Caki2 (cell line): ENCODE results near the gene AMZ1. TPM values are rescaled to one million over a fixed set of nuclear protein-coding genes. Genes with fewer than 3 reads are reported as not detected.
"Not testable (repeated sequence)": the region's sequence is repeated elsewhere in the genome, so short reads cannot be mapped to it uniquely, and the experiment has no call there.

Source experiments
- DNase-seq: peaks from one replicate; pipeline ENCODE4 v3.0.0-alpha.2; 2015; ENCODE audit warnings: low read depth
- in situ Hi-C: cut with HindIII; loops from 2 replicates; pipeline ENCODE4 v1.10.0; 2016; ENCODE audit warnings: low sequenced_read_pairs, low pct_unique_long_range_greater_than_20kb, mixed read lengths
- total RNA-seq: library from RNA; depleted of rRNA; stranded (reverse); fragments of >200 nt; shearing (Covaris generic); gene quantifications from 2 replicates; pipeline ENCODE4 v1.2.3, GENCODE V29; 2014; ENCODE audit warnings: low replicate concordance

AMZ1 gene
- total RNA-seq, 1 experiment from 2014 or later: not detected

DNA sequence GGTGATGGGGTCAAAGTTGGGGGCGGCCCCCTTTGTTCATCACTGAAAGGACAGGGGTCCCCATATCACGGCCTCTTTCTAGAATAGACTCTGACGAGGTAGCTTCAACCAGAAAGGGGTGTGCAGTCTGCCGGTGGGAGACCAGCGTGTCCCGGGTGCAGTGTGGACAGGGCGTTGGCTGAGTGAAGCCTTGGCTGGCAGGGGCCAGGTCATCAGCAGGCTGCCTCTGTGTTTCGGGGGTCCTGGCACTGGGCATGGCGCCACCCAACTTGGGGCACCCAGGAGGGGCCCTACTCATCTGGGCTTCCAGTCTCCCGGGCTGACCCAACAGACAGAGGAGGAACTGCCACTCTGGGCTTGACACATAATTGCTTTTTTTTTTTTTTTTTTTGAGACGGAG lies 3.5 kb upstream of the AMZ1 start:
- no peak for DNase-seq
- in situ Hi-C loops: no loop called here

DNA sequence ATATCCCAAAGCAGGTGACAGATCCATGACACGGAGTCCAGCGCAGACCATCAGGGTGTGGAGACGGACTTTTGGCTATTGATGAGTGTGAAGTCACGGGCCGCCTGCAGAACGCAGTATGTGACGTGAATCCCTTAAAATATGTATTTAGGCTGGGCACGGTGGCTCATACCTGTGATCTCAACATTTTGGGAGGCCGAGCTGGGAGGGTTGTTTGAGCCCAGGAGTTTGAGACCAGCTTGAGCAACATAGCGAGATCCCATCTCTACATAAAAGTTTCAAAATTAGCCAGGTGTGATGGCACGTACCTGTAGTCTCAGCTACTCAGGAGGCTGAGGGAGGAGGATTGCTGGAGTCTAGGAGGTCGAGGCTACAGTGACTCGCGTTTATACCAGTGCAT lies 1.9 kb upstream of the AMZ1 start:
- DNase-seq: no peak
- in situ Hi-C loops: no loop called here

DNA sequence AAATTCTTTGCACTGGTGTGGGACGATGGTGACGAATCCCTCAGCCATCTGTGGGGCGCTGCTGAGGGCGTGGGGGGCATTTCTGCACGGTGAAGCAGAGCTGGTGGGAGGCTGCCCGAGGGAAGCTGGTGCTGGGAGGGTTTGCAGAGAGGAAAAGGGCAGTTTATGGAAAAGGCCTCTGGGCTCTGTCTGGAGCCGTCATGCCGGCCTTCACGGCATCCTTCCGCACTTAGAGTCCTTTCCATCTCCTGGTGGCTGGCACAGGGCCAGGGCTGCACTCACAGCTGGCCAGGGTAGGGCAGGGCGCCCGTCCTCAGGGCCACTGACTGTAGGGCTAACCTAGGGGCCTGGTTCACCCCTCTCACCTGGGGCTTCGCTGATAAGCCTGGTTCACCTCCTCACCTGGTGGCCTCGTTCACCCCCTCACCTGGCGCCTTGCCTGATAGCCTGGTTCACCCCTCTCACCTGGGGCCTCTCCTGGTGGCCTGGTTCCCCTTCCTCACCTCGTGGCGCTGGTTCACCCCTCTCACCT lies 598 bp upstream of the AMZ1 start:
- in situ Hi-C loops: no loop called here
- DNase-seq: no peak

DNA sequence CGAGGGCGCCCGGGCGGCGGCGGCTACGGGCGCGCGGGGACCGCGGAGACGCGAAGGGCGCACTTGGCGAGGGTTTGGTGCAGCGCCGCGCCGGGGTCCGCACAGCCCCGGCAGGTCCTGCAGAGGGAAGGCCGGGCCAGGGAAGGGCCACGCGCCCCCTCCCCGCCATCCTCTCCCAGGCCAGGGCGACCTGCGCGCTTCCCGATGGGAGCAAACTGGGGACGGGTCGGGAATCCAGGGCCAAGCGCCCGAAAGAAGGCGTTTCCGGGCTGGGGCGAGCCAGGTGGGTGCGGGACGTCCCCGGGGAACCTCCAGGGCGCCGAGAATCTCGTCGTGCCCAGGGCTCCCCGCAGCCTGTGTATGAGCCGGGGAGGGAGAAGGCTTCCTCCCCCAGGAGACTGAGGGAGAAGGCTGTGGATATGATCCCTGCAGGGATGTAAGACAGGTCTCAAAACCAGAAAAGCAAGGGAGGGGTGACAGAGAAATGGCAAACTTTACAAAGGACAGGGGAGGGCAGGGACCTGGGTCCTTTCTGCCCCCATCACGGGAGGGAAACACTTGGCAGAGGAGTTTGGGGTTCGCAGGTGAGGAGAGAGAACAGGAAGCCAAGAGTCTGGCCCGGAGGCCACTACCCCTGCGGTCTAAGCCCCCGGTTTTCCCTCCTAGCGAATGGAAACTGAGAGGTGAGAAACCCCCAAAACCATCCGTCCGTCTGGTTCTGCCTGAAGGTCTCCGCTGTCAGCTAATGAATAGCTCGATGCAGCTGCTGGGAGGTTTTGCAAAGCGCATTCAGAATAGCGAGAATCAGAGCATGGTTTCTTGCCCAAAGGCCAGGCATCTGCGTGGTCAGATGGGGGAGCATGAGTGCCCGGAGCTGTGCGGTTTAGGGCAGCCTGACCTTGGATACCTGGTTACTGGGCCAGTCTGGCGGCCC lies 674 bp downstream of the AMZ1 start:
- in situ Hi-C loops: no loop called here
- no peak for DNase-seq

DNA sequence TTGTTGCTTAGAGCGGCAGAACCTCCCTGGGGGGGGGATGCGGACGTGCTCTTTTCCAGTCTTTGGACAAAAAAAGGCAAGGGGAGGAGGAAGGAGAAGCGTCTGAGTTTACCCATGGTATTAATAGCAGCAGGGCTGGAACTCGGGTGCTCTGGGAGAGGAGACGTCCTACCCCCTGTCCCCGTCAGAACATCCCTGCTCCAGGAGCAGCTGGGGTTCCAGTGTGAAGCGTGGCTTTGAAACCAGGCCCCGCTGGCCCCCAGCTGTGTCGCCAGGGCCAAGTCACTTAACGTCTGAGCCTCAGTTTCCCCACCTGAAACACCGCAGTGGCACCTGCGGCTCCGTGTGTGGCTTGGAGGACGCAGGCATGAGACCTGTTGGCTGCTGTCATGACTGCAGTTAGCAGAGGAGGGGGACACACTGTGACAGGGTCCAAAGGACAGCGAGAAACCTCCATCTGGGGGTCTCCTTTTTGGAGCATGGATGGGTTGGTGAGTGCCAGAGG lies 1.4 kb downstream of the AMZ1 start:
- in situ Hi-C loops: no loop called here
- DNase-seq: no peak

DNA sequence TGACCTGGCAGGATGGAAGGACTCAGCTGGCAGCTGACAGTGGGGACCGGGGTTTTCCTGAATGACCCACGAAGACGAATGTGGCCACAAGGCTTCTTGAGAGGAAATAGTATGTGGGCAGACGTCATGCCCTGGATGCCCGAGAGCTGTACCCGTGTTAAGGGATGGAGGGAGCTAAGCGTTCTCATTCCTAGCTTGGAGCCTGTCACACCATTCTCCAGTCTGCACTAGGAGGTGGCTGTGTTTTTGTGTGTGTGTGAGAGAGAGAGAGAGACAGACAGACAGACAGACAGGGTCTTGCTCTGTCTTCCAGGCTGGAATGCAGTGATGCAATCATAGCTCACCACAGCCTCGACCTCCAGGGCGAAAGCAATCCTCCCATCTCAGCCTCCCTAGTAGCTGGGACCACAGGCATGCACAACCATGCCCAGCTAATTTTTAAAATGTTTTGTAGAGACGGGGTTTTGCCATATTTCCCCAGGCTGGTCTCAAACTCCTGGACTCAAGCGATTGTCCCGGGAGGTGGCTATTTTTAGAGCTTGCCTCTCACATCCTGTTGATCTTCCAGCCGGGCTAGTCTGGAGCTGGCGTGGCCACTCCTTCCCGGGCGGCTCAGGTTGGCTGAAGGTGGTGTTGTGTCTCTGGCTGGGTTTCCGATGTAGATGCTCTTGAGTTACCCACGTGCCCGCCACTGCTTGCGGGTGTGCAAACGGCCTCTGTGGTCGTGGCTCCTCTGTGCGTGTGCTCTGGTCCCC lies 2.1 kb downstream of the AMZ1 start:
- in situ Hi-C loops: no loop called here
- no peak for DNase-seq

DNA sequence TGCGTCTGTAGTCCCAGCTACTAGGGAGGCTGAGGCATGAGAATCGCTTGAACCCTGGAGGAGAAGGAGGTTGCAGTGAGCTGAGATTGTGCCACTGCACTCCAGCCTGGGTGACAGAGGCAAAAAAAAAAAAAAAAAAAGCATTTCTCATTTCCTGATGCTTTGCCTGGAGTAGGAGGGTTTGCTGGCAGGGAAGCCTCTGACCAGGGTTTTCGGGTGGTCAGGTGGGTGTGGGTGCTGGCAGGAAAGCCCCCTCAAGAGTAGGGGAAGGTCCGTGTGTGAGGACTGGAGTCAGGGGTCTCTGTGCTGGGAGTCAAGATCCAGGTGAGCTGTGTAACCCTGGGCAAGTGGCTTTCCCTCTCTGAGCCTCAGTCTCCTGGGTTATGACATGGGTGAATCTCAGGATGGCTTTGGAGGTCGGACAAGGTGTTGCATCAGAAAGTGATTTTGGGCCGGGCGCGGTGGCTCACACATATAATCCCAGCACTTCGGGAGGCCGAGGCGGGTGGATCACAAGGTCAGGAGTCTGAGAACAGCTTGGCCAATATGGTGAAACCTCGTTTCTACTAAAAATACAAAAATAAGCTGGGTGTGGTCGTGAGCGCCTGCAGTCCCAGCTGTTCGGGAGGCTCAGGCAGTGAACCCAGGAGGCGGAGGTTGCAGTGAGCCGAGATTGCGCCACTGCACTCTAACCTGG lies 3.2 kb downstream of the AMZ1 start:
- in situ Hi-C loops: no loop called here
- DNase-seq: no peak

DNA sequence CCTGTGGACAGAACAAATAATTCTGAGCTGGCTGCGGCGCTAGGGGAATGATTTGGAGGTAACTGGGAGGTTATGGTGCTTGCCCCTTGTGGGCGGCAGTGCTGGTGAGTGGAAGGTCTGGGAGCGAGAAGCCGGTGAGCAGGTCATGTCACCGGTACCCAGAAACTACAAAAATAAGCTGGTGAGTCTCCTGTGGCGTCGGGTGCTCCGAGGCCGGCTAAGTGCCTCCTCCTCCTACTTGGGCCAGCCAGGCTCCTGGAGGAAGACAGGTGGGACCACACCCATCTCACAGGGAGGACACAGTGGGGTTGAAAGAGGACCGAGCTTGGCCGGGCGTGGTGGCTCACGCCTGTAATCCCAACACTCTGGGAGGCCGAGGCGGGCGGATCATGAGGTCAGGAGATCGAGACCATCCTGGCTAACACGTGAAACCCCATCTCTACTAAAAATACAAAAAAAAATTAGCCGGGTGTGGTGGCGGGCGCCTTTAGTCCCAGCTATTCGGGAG lies 4.0 kb downstream of the AMZ1 start:
- in situ Hi-C loops, DNase-seq: not testable (repeated sequence)

DNA sequence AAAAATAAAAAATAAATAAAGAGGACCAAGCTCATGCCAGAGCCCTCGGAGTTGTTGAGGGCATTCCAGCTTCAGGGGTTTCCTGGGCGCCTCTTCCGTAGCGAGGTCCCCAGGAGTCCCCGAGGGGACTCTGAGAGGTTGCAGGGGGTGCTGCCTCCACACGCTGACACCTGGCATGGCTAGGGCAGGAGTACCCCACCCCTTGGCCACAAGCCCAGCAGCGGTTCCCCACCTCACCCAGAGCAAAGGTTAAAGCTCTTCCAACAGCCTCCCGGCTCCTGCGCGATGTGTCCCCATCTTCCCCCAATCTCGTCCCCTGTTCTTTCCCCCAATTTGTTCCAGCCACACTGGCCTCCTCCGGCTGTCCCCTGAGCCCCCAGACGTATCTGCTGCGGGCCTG lies 4.5 kb downstream of the AMZ1 start:
- in situ Hi-C loops: no loop called here
- DNase-seq: no peak

DNA sequence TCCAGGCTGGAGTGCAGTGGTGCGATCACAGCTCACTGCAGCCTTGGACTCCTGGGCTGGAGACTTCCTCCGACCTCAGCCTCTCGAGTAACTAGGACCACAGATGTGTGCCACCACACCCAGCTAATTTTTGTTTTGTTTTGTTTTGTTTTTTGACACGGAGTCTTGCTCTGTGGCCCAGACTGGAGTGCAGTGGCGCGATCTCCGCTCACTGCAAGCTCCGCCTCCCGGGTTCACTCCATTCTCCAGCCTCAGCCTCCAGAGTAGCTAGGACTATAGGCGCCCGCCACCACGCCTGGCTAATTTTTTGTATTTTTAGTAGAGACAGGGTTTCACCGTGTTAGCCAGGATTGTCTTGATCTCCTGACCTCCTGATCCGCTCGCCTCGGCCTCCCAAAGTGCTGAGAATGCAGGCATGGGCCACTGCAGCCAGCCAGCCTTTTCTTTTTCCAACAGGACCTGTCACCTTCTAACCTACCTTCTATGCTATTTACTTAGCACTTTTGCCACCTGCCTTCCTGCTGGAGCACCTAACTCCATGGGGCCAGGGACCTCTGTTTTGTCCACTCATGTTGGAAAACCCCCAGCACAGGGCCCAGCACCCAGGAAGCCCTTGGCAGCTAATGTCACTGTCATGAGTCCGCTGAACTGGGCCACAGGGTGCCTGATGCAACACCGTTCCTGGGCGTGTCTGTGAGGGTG lies 5.6 kb downstream of the AMZ1 start:
- in situ Hi-C loops: not testable (repeated sequence)
- DNase-seq: peak; percentile 69

DNA sequence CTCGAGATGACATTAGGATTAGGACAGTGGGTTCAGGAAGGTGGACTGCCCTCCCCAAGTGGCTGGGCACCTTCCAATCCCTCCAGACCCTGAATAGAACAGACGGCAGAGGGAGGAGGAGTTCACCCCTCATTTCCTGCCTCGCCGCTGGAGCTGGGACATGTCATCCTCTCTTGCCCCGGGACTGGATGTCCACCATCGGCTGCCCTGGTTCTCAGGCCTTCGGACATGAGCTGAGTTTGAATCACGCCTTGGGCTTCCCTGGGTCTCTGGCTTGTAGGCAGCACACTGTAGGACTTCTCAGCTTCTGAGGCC lies 6.1 kb downstream of the AMZ1 start:
- in situ Hi-C loops, DNase-seq: not testable (repeated sequence)

DNA sequence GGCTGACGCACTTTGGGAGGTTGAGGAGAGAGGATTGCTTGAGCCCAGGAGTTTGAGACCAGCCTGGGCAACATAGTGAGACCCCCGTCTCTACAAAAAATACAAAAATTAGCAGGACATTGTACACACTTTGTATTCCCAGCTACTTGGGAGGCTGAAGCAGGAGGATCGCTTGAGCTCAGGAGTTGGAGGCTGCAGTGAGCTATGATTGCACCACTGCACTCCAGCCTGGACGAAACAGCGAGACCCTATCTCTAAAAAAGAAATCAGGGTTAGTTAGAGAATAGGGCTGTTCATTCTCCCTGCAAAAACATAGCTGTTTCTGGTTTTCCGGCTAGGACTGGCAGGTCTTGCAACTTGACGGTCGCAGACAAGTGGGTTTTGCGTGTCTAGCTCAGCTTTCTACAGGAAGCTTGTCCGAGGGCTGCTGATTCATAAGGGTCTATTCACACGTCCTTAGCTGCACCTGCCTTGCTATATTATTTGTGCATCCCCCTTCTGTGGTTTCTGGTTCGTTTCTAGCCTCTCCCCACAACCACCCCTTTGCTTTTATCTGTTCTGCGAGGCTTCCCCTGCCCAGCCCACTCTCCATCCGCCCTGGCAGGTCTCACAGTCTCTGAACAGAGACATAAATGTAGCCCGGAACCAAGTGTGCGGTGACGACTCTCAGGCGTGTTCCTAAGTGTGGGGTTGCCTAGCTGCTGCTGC lies 10.7 kb downstream of the AMZ1 start:
- DNase-seq: no peak
- in situ Hi-C loops: no loop called here

DNA sequence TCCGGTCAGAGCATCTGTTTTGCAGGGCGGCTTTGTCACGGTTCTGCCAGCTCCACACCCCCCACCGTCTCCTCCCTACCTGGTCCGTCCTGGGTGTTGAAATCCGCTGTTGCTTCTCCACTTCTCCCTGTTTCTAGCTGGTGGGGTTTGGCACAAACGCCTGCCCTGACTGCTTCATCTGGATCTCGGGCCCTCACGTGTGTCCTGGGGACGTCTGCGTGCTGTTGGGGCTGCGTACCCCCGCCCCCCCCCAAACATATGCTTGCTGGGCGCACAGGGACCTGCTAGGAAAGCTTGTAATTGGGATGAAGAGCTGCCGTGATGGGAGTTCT lies 11.3 kb downstream of the AMZ1 start:
- DNase-seq: no peak
- in situ Hi-C loops: no loop called here

DNA sequence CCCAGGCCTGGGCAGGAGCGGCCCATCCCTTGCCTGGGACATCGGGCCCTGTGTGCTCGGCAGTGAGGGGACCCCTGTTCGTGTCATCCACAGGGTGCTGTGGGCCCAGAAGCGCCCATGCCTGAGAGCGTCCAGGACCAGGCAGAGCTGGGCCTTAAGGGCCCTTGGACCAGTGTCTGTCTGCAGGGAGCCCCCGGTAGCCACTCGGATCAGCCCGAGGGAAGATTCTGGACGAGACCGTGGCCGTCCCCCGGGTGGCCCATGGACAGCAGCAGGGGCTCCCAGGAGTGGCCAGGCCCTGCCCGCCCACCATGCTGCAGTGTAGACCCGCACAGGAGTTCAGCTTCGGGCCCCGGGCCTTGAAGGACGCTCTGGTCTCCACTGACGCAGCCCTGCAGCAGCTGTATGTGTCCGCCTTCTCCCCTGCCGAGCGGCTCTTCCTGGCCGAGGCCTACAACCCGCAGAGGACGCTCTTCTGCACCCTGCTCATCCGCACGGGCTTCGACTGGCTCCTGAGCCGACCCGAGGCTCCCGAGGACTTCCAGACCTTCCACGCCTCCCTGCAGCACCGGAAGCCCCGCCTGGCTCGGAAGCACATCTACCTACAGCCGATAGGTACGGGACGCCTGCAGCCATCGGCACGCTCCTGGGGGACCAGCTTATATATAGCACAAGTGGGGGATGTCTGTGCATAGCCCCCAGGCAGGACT lies 12.3 kb downstream of the AMZ1 start:
- DNase-seq: no peak
- in situ Hi-C loops: no loop called here

DNA sequence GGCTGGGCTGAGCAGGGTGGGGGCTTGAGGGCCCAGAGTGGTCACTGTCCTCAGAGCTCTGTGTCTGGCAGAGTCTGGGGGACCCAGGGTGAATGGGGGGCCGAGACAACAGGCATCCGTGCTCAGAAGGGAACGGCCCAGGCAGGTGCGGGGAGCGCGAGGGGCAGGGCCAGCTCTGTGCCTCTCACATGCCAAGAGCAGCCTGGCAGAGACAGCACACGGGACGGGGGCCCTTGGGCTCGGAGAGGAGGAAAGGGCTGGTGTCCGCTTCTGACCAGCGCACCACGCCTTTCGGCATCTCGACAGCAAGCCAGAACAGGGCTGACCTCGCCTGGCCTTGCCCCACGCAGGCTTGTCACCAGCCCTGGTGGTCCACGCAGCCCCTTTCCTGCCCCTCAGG lies 13.4 kb downstream of the AMZ1 start:
- DNase-seq: no peak
- in situ Hi-C loops: no loop called here

DNA sequence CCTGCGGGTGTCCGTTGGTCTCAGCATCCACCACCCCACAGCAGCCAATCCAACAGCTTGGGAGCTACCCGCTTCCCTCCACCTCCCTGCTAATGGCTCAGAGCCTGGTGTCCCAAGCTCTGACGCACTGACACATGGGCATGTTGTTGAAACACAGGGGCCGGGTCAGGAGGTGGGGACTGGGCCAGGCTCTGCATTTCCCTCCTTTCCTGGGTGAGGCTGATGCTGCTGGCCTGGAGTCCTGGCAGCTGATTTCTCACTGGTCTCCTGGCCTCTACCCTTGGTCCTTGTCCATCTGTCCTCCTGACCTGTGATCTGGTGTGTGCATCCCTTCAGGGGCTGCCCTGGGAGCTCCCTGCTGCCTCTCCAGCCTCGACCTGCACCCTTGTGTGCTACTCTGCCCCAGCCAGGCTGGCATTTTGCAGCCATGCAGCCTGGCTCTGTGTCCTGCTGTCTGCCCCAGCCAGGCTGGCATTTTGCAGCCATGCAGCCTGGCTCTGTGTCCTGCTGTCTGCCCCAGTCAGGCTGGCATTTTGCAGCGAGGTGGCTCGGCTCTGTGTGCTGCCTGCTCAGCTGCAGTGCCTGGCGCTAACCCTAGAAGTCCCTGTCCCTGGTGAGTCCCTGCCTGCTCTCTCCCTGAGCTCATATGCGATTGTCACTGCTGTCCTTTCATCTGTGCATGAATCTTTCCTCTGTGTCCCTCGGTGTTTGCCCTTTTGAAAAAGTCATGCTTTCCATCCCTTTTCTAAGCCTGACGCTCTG lies 14.0 kb downstream of the AMZ1 start:
- in situ Hi-C loops: no loop called here
- DNase-seq: peak; percentile 22
